Breast epithelium (tissue), 4 donors: Measurements from ENCODE around the gene LRRC36. TPM values are rescaled to one million over a fixed set of nuclear protein-coding genes. Genes with fewer than 3 reads are reported as not detected.
"Not testable (repeated sequence)": the region's sequence is repeated elsewhere in the genome, so short reads cannot be mapped to it uniquely, and the experiment has no call there.

Source experiments
- DNase-seq, 2 donors: peaks; one replicate each; pipeline ENCODE4 v3.0.0-alpha.2; 2019; ENCODE audit warnings: low spot score in 2 of 2
- H3K27ac ChIP-seq, 2 donors: fragments of 200-600 bp; sonication (generic) in 1 of 2; one replicate each; pipeline ENCODE4 v1.5.1; 2016 to 2019; ENCODE audit warnings: mild to moderate bottlenecking in 1 of 2
- H3K27me3 ChIP-seq, 2 donors: fragments of 200-600 bp; sonication (generic) in 1 of 2; one replicate each; pipeline versions ENCODE4 v1.5.1 to v1.6.0; 2017 to 2019; ENCODE audit warnings: control low read depth in 1 of 2, mild to moderate bottlenecking in 1 of 2
- H3K36me3 ChIP-seq: fragments of 200-600 bp; one replicate; pipeline ENCODE4 v1.5.1; 2019
- H3K4me1 ChIP-seq, 2 donors: fragments of 200-600 bp; sonication (generic); one replicate each; pipeline ENCODE4 v1.5.1; 2016 to 2019; ENCODE audit warnings: control low read depth in 1 of 2
- H3K4me3 ChIP-seq, 3 donors: fragments of 200-600 bp; sonication (generic); 1 replicate in 2 of 3; 2 replicates in 1 of 3; pipeline ENCODE4 v1.5.1; 2016 to 2019; ENCODE audit warnings: mild to moderate bottlenecking in 3 of 3, moderate library complexity in 2 of 3
- H3K9me3 ChIP-seq, 2 donors: fragments of 200-600 bp; sonication (generic) in 1 of 2; one replicate each; pipeline ENCODE4 v1.5.1; 2016 to 2019; ENCODE audit warnings: control low read depth in 1 of 2
- CTCF ChIP-seq, 3 donors: fragments of 450-650 bp; IDR thresholded peaks; one replicate each; pipeline ENCODE4 v1.5.1; 2016 to 2017; ENCODE audit warnings: antibody characterized with exemption in 3 of 3, mild to moderate bottlenecking in 3 of 3, moderate library complexity in 3 of 3
- POLR2A ChIP-seq: fragments of 450-650 bp; IDR thresholded peaks from one replicate; pipeline ENCODE4 v1.6.1; 2016; ENCODE audit warnings: antibody characterized with exemption, mild to moderate bottlenecking, moderate library complexity
- POLR2AphosphoS5 ChIP-seq, 3 donors: sonication (generic); formaldehyde crosslinking; IDR thresholded peaks; one replicate each; pipeline ENCODE4 v1.6.1; 2017; ENCODE audit warnings: antibody characterized with exemption in 3 of 3
- intact Hi-C: fragments of 100-400 bp; cut with DNase I; formaldehyde crosslinking; loops from one replicate; pipeline ENCODE4 v1.15.1; 2023; ENCODE audit warnings: low total_unique reads
- total RNA-seq, 3 donors: library from RNA; depleted of rRNA; stranded (reverse); fragments of >200 nt; gene quantifications; one replicate each; pipeline ENCODE4 v1.1.0, GENCODE V29; 2016

Gene LRRC36
- total RNA-seq, 3 donors from 2014 or later: 0.16 to 3.3 (median 0.59) TPM

GRCh38 chr16:67357561-67357960 lies 30.9 kb downstream of the LRRC36 start:
- no peak overlapping the region for H3K27ac ChIP-seq
- no peak overlapping the region for H3K4me3 ChIP-seq
- H3K9me3 ChIP-seq: no peaks in the 10 kb centered on the region
- TF ChIP-seq POLR2AphosphoS5 (IDR thresholded peaks at IDR 0.05) (no peak), CTCF (IDR thresholded peaks at IDR 0.05) (no peak), POLR2A (no peak)
- DNase-seq: no peak
- intact Hi-C loops: no loop called here
- no peaks in the 10 kb centered on the region for H3K27me3 ChIP-seq
- no peaks in the 10 kb centered on the region for H3K36me3 ChIP-seq
- no peaks in the 10 kb centered on the region for H3K4me1 ChIP-seq

GRCh38 chr16:67359540-67360269 lies 33.1 kb downstream of the LRRC36 start:
- H3K36me3 ChIP-seq, H3K4me3 ChIP-seq, H3K9me3 ChIP-seq, DNase-seq, intact Hi-C loops, H3K4me1 ChIP-seq, H3K27ac ChIP-seq, H3K27me3 ChIP-seq: not testable (repeated sequence)

- Histone ChIP-seq H3K36me3 (no peaks in the 10 kb centered on the region), H3K27ac (no peak overlapping the region), H3K4me1 (no peaks in the 10 kb centered on the region), H3K4me3 (no peak overlapping the region), H3K9me3 (no peaks in the 10 kb centered on the region), H3K27me3 (no peaks in the 10 kb centered on the region)
- TF ChIP-seq CTCF (IDR thresholded peaks at IDR 0.05): no peak
- TF ChIP-seq POLR2A: no peak
- no peak for TF ChIP-seq POLR2AphosphoS5 (IDR thresholded peaks at IDR 0.05)
- intact Hi-C loops: no loop called here
- DNase-seq: no peak
Observed at GRCh38 chr16:67361038-67361437, 34.4 kb downstream of the LRRC36 start.

GRCh38 chr16:67364600-67365235 lies 38.1 kb downstream of the LRRC36 start:
- TF ChIP-seq CTCF (IDR thresholded peaks at IDR 0.05): no peak
- DNase-seq: no peak
- Histone ChIP-seq H3K27ac (peak overlapping the region in 1 of 2 donors; percentile 77), H3K27me3 (no peaks in the 10 kb centered on the region), H3K4me3 (no peak overlapping the region), H3K36me3 (no peaks in the 10 kb centered on the region), H3K4me1 (no peaks in the 10 kb centered on the region), H3K9me3 (no peaks in the 10 kb centered on the region)
- intact Hi-C loops: no loop called here

- H3K36me3 ChIP-seq: no peaks in the 10 kb centered on the region
- no peaks in the 10 kb centered on the region for H3K27me3 ChIP-seq
- H3K4me3 ChIP-seq: no peak overlapping the region
- no peaks in the 10 kb centered on the region for H3K4me1 ChIP-seq
- no peak for DNase-seq
- intact Hi-C loops: no loop called here
- H3K9me3 ChIP-seq: no peaks in the 10 kb centered on the region
- TF ChIP-seq POLR2A (no peak), CTCF (IDR thresholded peaks at IDR 0.05) (no peak), POLR2AphosphoS5 (IDR thresholded peaks at IDR 0.05) (no peak)
- H3K27ac ChIP-seq: no peak overlapping the region
Observed at GRCh38 chr16:67370661-67371060, 44.0 kb downstream of the LRRC36 start.
